Kidney (tissue), 14 donors: ENCODE data around the gene ACSF3. TPM values are rescaled to one million over a fixed set of nuclear protein-coding genes. Genes with fewer than 3 reads are reported as not detected.

Source experiments
- DNase-seq, 5 donors: peaks; one replicate each; pipeline ENCODE4 v3.0.0-alpha.2; 2013 to 2020
- FAIRE-seq: peaks from 2 replicates; lab custom pipeline; 2012; peaks lifted over from hg19 to GRCh38; lab: Jason Lieb, UNC
- H3K27ac ChIP-seq, 2 donors: one replicate each; pipeline ENCODE4 v1.7.0; 2013; ENCODE audit warnings: low read depth in 2 of 2, low read length in 2 of 2, inconsistent platforms in 1 of 2
- H3K27me3 ChIP-seq: one replicate; pipeline ENCODE4 v1.7.1; 2013; ENCODE audit warnings: low read length, inconsistent platforms; ENCODE audit not compliant: control insufficient read depth, insufficient read depth
- H3K36me3 ChIP-seq, 3 donors: one replicate each; pipeline versions ENCODE4 v1.7.0 to v1.7.1; 2013; ENCODE audit warnings: low read length in 3 of 3, control low read depth in 1 of 3, inconsistent platforms in 1 of 3; ENCODE audit not compliant: insufficient read depth in 3 of 3, control insufficient read depth in 2 of 3
- H3K4me1 ChIP-seq, 3 donors: one replicate each; pipeline versions ENCODE4 v1.7.0 to v1.7.1; 2013; ENCODE audit warnings: low read length in 3 of 3, inconsistent platforms in 1 of 3, low read depth in 1 of 3; ENCODE audit not compliant: control insufficient read depth in 2 of 3, insufficient read depth in 2 of 3
- H3K4me3 ChIP-seq, 3 donors: one replicate each; pipeline versions ENCODE4 v1.7.0 to v1.8.1; 2013; ENCODE audit warnings: low read length in 3 of 3, control low read depth in 1 of 3, inconsistent platforms in 1 of 3
- H3K9ac ChIP-seq, 3 donors: one replicate each; pipeline versions ENCODE4 v1.7.0 to v1.7.1; 2013; ENCODE audit warnings: low read length in 3 of 3, control low read depth in 1 of 3, inconsistent platforms in 1 of 3
- H3K9me3 ChIP-seq, 3 donors: one replicate each; pipeline versions ENCODE4 v1.7.0 to v1.7.1; 2013; ENCODE audit warnings: low read length in 3 of 3, control low read depth in 1 of 3, inconsistent platforms in 1 of 3; ENCODE audit not compliant: control insufficient read depth in 2 of 3, insufficient read depth in 1 of 3
- intact Hi-C: fragments of 100-400 bp; cut with DNase I; formaldehyde crosslinking; loops from one replicate; pipeline ENCODE4 v1.11.1; 2022
- polyA plus RNA-seq: library from polyadenylated mRNA; stranded (reverse); fragments of 350-450 nt; fragmentation: Illumina TruSeq; extraction: RNeasy Lipid Tissue Mini Kit (QIAGEN cat#74804); gene quantifications from one replicate; pipeline ENCODE4 v1.2.3, GENCODE V29; 2014; ENCODE audit warnings: low read depth, low replicate concordance; ENCODE audit not compliant: insufficient read depth
- total RNA-seq: library from RNA; stranded (reverse); fragmentation: NEBNext Ultra II Directional; extraction: Animal tissue kit (Norgen Biotek cat#: 25700); gene quantifications from one replicate; pipeline ENCODE4 v1.2.1, GENCODE V29; 2021
- TF ChIP-seq, protein P1 (sequence below): IDR thresholded peaks from 3 replicates; pipeline ENCODE4 v1.5.1; 2012; ENCODE audit warnings: mild to moderate bottlenecking, moderate library complexity, borderline replicate concordance; ENCODE audit not compliant: insufficient read depth; ENCODE audit errors: extremely low read depth
- donor health status: control.
- donor health status: control.
- donor health status: control.
- donor health status: control.
- donor health status: control.
- donor health status: DM: yes; HTN: yes; CAD: no.
- donor health status: Normal renal cell carcinoma (clear cell type).

ACSF3 gene
- total and polyA plus RNA-seq, 2 donors from 2014 or later, result 33.2 to 39.0 TPM

DNA sequence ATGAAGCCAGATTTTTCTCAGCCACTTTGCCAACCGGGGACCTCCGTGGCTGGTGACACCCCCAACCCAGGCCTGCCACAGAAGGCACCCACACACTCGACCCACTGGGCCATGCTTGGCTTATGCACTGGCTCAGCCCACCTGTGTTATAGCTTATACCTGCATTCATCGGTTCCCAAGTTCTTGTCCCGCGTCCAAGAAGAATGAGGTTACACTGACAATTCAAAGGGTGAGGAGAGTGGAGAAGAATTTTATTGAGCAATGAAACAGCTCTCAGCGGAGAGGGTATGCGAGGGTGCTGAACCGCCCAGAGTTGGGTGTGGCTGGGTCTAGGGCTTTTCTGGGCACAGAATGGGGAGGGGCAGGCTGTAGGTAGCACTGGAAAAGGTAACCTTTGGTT is 55.7 kb downstream of the ACSF3 start:
- H3K27ac ChIP-seq, result no peak overlapping the region
- no peaks in the 10 kb centered on the region for H3K4me1 ChIP-seq
- FAIRE-seq (no peak), DNase-seq (peak in 1 of 5 donors; percentile 18)
- H3K4me3 ChIP-seq, result no peak overlapping the region
- TF ChIP-seq, protein P1, sequence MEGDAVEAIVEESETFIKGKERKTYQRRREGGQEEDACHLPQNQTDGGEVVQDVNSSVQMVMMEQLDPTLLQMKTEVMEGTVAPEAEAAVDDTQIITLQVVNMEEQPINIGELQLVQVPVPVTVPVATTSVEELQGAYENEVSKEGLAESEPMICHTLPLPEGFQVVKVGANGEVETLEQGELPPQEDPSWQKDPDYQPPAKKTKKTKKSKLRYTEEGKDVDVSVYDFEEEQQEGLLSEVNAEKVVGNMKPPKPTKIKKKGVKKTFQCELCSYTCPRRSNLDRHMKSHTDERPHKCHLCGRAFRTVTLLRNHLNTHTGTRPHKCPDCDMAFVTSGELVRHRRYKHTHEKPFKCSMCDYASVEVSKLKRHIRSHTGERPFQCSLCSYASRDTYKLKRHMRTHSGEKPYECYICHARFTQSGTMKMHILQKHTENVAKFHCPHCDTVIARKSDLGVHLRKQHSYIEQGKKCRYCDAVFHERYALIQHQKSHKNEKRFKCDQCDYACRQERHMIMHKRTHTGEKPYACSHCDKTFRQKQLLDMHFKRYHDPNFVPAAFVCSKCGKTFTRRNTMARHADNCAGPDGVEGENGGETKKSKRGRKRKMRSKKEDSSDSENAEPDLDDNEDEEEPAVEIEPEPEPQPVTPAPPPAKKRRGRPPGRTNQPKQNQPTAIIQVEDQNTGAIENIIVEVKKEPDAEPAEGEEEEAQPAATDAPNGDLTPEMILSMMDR, result no peak
- peaks cover 0 to 21% (median 7%) of the 10 kb centered on the region in 3 donors for H3K36me3 ChIP-seq
- peaks cover 0 to 10% (median 0%) of the 10 kb centered on the region in 3 donors for H3K9me3 ChIP-seq
- intact Hi-C loops, result no loop called here
- no peak overlapping the region for H3K9ac ChIP-seq
- no peaks in the 10 kb centered on the region for H3K27me3 ChIP-seq

GRCh38 chr16:89150090-89150835 is 56.6 kb downstream of the ACSF3 start:
- FAIRE-seq, result no peak
- no peak overlapping the region for H3K9ac ChIP-seq
- no peaks in the 10 kb centered on the region for H3K27me3 ChIP-seq
- H3K36me3 ChIP-seq, result peaks cover 0 to 21% (median 7%) of the 10 kb centered on the region in 3 donors
- no peak overlapping the region for H3K27ac ChIP-seq
- peak in 1 of 5 donors; percentile 30 for DNase-seq
- H3K9me3 ChIP-seq, result peaks cover 0 to 10% (median 0%) of the 10 kb centered on the region in 3 donors
- H3K4me1 ChIP-seq, result peaks cover 0 to 7% (median 5%) of the 10 kb centered on the region in 3 donors
- TF ChIP-seq, protein P1, result no peak
- intact Hi-C loops, result no loop called here
- H3K4me3 ChIP-seq, result no peak overlapping the region

- Histone ChIP-seq H3K27ac (no peak overlapping the region), H3K9me3 (peaks cover 0 to 10% (median 0%) of the 10 kb centered on the region in 3 donors), H3K27me3 (no peaks in the 10 kb centered on the region), H3K4me1 (peaks cover 0 to 11% (median 9%) of the 10 kb centered on the region in 3 donors), H3K4me3 (no peak overlapping the region), H3K36me3 (peaks cover 0 to 21% (median 7%) of the 10 kb centered on the region in 3 donors), H3K9ac (no peak overlapping the region)
- intact Hi-C loops, result no loop called here
- FAIRE-seq (no peak), DNase-seq (no peak)
- TF ChIP-seq, protein P1, result no peak
Measured at GRCh38 chr16:89150981-89151380, 57.3 kb downstream of the ACSF3 start.
